Caco-2 (cell line): ENCODE results near the gene SOD3. TPM values are rescaled to one million over a fixed set of nuclear protein-coding genes. Genes with fewer than 3 reads are reported as not detected.

Experiments used
- BruUV-seq: library from RNA; stranded (reverse); fragments of 400-500 nt; replicated peaks from 2 replicates; lab custom pipeline; 2021; lab: Mats Ljungman, UMichigan
- CTCF ChIA-PET: fragments of 300-600 bp; sonication (Branson Sonifier 250); formaldehyde crosslinking; loops from one replicate; lab custom pipeline; 2022; ENCODE audit warnings: antibody characterized with exemption; lab: Charles Lee
- POLR2A ChIA-PET: fragments of 300-600 bp; sonication (Branson Sonifier 250); formaldehyde crosslinking; loops from one replicate; lab custom pipeline; 2022; ENCODE audit warnings: antibody characterized with exemption; lab: Charles Lee
- DNase-seq, 2 experiments: peaks; one replicate each; pipeline versions ENCODE4 v3.0.0 to v3.0.0-alpha.2; 2020 to 2022
- H3K27me3 ChIP-seq: replicated peaks from 2 replicates; pipeline ENCODE4 v1.6.0; 2011; ENCODE audit warnings: low read length; ENCODE audit not compliant: control insufficient read depth, insufficient read depth
- H3K36me3 ChIP-seq: 2 replicates; pipeline ENCODE4 v1.5.1; 2011; ENCODE audit warnings: low read length; ENCODE audit not compliant: control insufficient read depth, insufficient read depth
- H3K4me1 ChIP-seq: fragments of 250-450 bp; sonication (Bioruptor Pico); 2 replicates; pipeline ENCODE4 v1.5.1; 2020; ENCODE audit warnings: mild to moderate bottlenecking
- H3K4me3 ChIP-seq: 2 replicates; pipeline ENCODE4 v1.5.1; 2011; ENCODE audit warnings: low read depth, mild to moderate bottlenecking, control low read depth, low read length
- H3K9me3 ChIP-seq: fragments of 250-450 bp; sonication (Bioruptor Pico); 2 replicates; pipeline ENCODE4 v1.5.1; 2020; ENCODE audit warnings: mild to moderate bottlenecking, moderate library complexity
- H3K27ac Mint-ChIP-seq: one replicate; pipeline ENCODE4 v1.8.0; 2022; ENCODE audit warnings: mixed read lengths; ENCODE audit not compliant: unreplicated experiment
- H3K27me3 Mint-ChIP-seq: one replicate; pipeline ENCODE4 v1.8.0; 2022; ENCODE audit warnings: mixed read lengths; ENCODE audit not compliant: insufficient read depth, unreplicated experiment
- H3K36me3 Mint-ChIP-seq: one replicate; pipeline ENCODE4 v1.8.0; 2022; ENCODE audit warnings: mild to moderate bottlenecking, mixed read lengths; ENCODE audit not compliant: insufficient read depth, unreplicated experiment
- H3K4me1 Mint-ChIP-seq: one replicate; pipeline ENCODE4 v1.8.0; 2022; ENCODE audit warnings: low read depth, mixed read lengths; ENCODE audit not compliant: unreplicated experiment
- H3K4me3 Mint-ChIP-seq: one replicate; pipeline ENCODE4 v1.8.0; 2022; ENCODE audit warnings: mild to moderate bottlenecking, moderate library complexity, mixed read lengths; ENCODE audit not compliant: unreplicated experiment
- H3K9me3 Mint-ChIP-seq: one replicate; pipeline ENCODE4 v1.8.0; 2022; ENCODE audit warnings: mixed read lengths; ENCODE audit not compliant: unreplicated experiment
- CTCF ChIP-seq, 2 experiments: fragments of 200-600 bp in 1 of 2; IDR thresholded peaks; 1 replicate in 1 of 2; 2 replicates in 1 of 2; pipeline versions ENCODE4 v1.5.1 to v1.8.0; 2011 to 2022; ENCODE audit warnings: antibody characterized with exemption in 1 of 2, control low read depth in 1 of 2, inconsistent platforms in 1 of 2, low read depth in 1 of 2, low read length in 1 of 2, mild to moderate bottlenecking in 1 of 2, moderate library complexity in 1 of 2; ENCODE audit not compliant: insufficient read depth in 1 of 2, severe bottlenecking in 1 of 2, unreplicated experiment in 1 of 2
- intact Hi-C: fragments of 100-400 bp; cut with micrococcal nuclease; formaldehyde crosslinking; loops from one replicate; pipeline ENCODE4 v1.10.0; 2022; ENCODE audit not compliant: unreplicated experiment
- total RNA-seq: library from RNA; stranded (reverse); gene quantifications from 2 replicates; pipeline ENCODE4 v1.2.3, GENCODE V29; 2022

The SOD3 gene
- total RNA-seq, 1 experiment from 2014 or later: 6.6 TPM

DNA sequence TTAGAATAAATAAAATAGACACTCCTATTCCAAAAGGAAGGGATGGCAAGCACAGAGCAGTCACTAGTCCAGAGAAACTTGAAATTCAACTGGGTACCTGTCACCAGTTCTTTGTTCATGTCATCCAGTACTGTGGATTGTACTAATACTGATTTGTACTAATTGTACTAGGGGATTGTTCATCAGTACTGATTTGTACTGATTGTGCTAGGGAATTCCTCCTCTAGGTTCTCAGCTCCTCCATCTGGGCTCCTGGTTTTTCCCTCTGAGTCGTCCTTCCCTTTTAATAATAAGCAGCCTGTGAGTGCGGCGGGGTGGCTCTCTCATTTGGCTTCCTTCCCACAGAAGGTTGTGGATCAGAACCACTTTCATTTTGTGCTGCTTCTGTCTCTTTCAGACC is 31.0 kb upstream of the SOD3 start:
- Mint-ChIP-seq H3K4me1 (peaks cover 8% of the 10 kb centered on the region), H3K9me3 (peaks cover 6% of the 10 kb centered on the region), H3K4me3 (no peak overlapping the region), H3K36me3 (no peaks in the 10 kb centered on the region), H3K27me3 (no peaks in the 10 kb centered on the region), H3K27ac (peak overlapping the region; percentile 53)
- peaks cover 9% of the 10 kb centered on the region for H3K4me1 ChIP-seq
- ChIA-PET POLR2A (no interaction called here), CTCF (no interaction called here)
- DNase-seq: no peak
- no TSS peak for BruUV-seq
- H3K27me3 ChIP-seq: no peaks in the 10 kb centered on the region
- intact Hi-C loops: loop anchor here (1.0 kb wide), 1 partner anchor 121 kb away; no protein-coding TSS in a partner anchor
- H3K4me3 ChIP-seq: no peak overlapping the region
- H3K9me3 ChIP-seq: no peaks in the 10 kb centered on the region
- no peak for TF ChIP-seq CTCF (IDR thresholded peaks at IDR 0.05; ENCODE audit: insufficient read depth in 1 of 2, low read depth in 1 of 2, low read length in 1 of 2, severe bottlenecking in 1 of 2, unreplicated experiment in 1 of 2)
- H3K36me3 ChIP-seq: no peaks in the 10 kb centered on the region

DNA sequence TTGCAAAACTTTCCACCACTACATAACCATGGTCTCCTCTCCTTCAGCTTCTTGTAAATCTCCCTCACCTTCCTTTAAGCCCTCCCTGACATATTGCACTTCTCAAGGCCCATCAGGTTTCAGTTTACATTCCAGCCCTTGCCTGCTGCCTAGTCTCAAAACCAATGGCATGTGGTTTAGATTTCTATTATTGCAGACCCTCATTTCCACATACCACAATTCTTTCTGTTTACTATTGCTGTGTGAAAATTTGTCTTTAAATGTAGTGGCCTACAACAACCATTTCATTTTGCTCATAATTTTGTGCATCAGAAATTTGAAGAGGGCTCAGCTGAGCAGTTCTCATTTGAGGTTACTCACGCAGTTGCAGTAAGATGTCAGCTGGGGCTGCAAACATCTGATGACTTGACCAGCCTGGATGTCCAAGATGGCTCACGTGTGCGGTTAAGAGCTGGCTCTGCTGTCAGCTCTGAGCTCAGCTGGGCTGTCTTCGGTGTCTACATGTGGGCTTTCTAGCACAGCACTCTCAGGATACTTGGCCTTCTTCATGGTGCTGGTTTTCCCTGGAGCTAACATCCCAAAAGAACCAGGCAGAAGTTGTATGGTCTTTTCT is 29.9 kb upstream of the SOD3 start:
- no TSS peak for BruUV-seq
- Histone ChIP-seq H3K27me3 (no peaks in the 10 kb centered on the region), H3K36me3 (no peaks in the 10 kb centered on the region), H3K9me3 (no peaks in the 10 kb centered on the region), H3K4me1 (peaks cover 9% of the 10 kb centered on the region), H3K4me3 (no peak overlapping the region)
- Mint-ChIP-seq H3K36me3 (no peaks in the 10 kb centered on the region), H3K27ac (peak overlapping the region; percentile 50), H3K4me1 (peaks cover 8% of the 10 kb centered on the region), H3K4me3 (no peak overlapping the region), H3K9me3 (peaks cover 6% of the 10 kb centered on the region), H3K27me3 (no peaks in the 10 kb centered on the region)
- TF ChIP-seq CTCF (IDR thresholded peaks at IDR 0.05; ENCODE audit: insufficient read depth in 1 of 2, low read depth in 1 of 2, low read length in 1 of 2, severe bottlenecking in 1 of 2, unreplicated experiment in 1 of 2): no peak
- intact Hi-C loops: no loop called here
- ChIA-PET POLR2A (no interaction called here), CTCF (no interaction called here)
- DNase-seq: no peak

DNA sequence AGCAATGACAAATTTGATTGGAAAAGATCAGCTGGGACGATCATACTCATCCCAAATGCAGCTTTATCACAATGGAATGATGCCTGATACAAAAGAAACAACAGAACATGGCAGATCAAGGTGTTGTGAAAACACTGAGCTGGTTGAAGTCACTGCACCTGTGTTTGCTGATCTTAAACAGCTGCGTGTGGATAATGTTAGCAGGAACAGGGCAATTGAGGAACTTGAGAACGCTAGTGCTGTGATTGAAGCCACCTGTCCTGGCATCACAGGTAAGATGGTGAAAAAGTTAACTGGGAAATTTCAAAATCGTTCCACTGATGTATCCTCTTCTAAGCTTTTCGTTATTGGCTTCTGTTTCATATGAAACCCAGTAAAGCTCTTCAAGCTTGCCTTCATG is 27.4 kb upstream of the SOD3 start:
- Mint-ChIP-seq H3K27me3 (no peaks in the 10 kb centered on the region), H3K9me3 (peaks cover 6% of the 10 kb centered on the region), H3K27ac (no peak overlapping the region), H3K4me3 (no peak overlapping the region), H3K36me3 (no peaks in the 10 kb centered on the region), H3K4me1 (peaks cover 8% of the 10 kb centered on the region)
- intact Hi-C loops: no loop called here
- CTCF ChIA-PET: no interaction called here
- POLR2A ChIA-PET: no interaction called here
- TF ChIP-seq CTCF (IDR thresholded peaks at IDR 0.05; ENCODE audit: insufficient read depth in 1 of 2, low read depth in 1 of 2, low read length in 1 of 2, severe bottlenecking in 1 of 2, unreplicated experiment in 1 of 2): no peak
- H3K36me3 ChIP-seq: no peaks in the 10 kb centered on the region
- H3K4me1 ChIP-seq: peaks cover 9% of the 10 kb centered on the region
- BruUV-seq: no TSS peak
- DNase-seq: no peak
- H3K27me3 ChIP-seq: no peaks in the 10 kb centered on the region
- no peak overlapping the region for H3K4me3 ChIP-seq
- H3K9me3 ChIP-seq: no peaks in the 10 kb centered on the region
